ENCODE results near the gene TOR2A. TPM values are rescaled to one million over a fixed set of nuclear protein-coding genes. Genes with fewer than 3 reads are reported as not detected.

TOR2A gene
- total RNA-seq, 2 donors from 2014 or later: 15.7 to 16.7 TPM

DNA sequence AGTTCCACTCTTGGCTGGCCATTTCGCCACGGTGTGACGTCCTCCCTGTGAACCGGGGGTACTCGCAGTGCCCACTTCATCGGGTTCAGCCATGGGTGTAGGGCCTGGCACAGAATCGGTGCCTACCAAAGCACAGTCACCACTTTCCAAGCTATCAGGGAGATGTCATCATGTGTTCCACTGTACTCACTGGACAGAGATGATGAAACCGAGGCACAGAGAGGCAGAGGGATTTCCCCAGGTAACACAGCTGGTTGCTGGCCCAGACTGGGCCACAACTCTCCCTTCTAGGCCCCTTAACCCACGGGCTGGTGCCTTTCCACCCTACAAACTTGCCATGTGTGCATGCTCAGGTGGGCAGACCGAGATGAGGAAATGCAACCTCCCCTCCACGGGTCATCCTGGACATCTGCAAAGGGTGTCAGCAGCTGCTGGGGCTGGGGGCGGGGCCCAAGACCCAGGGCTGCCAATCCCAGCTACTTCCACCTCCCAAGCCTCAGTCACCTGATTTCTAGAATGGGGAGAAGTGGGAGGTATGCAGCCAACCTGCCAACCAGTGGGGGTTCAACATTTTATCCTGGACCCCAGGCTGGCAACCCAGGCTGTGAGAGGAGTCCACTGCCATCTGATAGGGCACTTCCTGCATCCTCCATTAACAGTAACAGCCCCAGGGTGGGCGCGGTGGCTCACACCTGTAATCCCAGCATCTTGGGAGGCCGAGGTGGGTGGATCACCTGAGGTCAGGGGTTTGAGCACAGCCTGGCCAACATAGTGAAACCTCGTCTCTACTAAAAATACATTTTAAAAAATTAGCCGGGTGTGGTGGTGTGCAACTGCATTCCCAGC, 44.3 kb upstream of the TOR2A start:
- no peaks in the 10 kb centered on the region for H3K9me3 ChIP-seq (ENCODE audit: control insufficient read depth, low read length)
- no peaks in the 10 kb centered on the region for H3K4me1 Mint-ChIP-seq
- no peak overlapping the region for H3K27ac ChIP-seq (ENCODE audit: low read depth, low read length)
- no peak overlapping the region for H3K9ac ChIP-seq (ENCODE audit: extremely low read depth, low read length, poor library complexity, severe bottlenecking)
- H3K36me3 ChIP-seq (ENCODE audit: control insufficient read depth, insufficient read depth, low read length): no peaks in the 10 kb centered on the region
- TF ChIP-seq CTCF (conservative IDR thresholded peaks at IDR 0.05): no peak
- no peaks in the 10 kb centered on the region for H3K36me3 Mint-ChIP-seq (ENCODE audit: low read depth)
- peak; percentile 57 for DNase-seq
- no peak overlapping the region for H3K27ac Mint-ChIP-seq
- no peak overlapping the region for H3K4me3 Mint-ChIP-seq
- H3K9me3 Mint-ChIP-seq: no peaks in the 10 kb centered on the region
- no peaks in the 10 kb centered on the region for H3K27me3 Mint-ChIP-seq (ENCODE audit: insufficient read depth)
- H3K4me3 ChIP-seq (ENCODE audit: low read length): no peak overlapping the region
- WGBS, 2 experiments (ENCODE audit: insufficient coverage in 1 of 2, insufficient read length in 1 of 2): 90 to 95% methylated on average over 13 to 17 of the region's 17 CpGs
- no peaks in the 10 kb centered on the region for H3K4me1 ChIP-seq (ENCODE audit: control insufficient read depth, insufficient read depth, low read length)
- H3K27me3 ChIP-seq (ENCODE audit: control insufficient read depth, insufficient read depth, low read length, poor library complexity, severe bottlenecking): no peaks in the 10 kb centered on the region

DNA sequence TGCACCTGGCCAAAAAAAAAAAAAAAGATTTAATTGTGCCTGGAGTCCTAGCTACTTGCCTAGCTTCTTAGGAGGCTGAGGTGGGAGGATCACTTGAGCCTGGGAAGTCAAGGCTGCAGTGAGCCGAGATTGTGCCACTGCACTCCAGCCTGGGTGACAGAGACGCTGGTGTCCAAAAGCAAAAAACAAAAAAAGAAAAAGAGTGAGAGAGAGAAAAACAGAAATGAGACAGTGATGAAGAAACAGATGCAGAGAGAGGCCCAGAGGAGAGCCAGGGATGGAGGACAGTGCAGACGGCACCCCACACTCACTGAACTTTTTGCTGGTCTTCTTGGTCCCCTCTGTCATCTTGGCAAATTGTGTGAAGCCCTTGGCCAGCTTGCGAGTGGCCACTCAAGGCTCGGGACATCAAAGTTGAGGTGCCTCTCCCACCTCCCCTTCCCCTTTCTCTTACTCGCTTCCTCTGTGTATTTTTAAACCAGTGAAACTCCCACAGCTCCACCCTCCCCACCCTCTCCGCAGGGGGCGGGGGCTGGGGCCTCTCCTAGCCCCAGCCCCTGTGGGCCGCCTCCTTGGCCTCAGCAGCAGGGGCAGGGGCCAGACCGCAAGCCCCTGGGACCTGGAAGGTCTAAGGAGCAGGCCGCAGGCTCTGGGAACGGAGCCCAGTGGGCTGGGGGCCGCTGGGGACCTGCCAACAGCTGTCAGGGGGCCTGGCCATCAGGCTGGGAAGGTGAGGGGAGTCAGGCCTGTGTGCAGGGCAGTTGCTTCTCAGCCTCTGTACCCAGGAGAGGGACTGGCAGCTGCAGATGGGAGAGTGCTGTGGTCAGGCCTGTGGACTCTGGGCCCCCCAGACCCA, 43.4 kb upstream of the TOR2A start, which contains the start of gene SH2D3C:
Gene SH2D3C, minus strand, starts transcription at position 387 of the 856 bp plus-strand sequence. Its CDS starts 39 bp downstream, at position 348.
- Histone ChIP-seq H3K36me3 (ENCODE audit: control insufficient read depth, insufficient read depth, low read length) (no peaks in the 10 kb centered on the region), H3K27ac (ENCODE audit: low read depth, low read length) (no peak within 1 kb of the TSS), H3K9me3 (ENCODE audit: control insufficient read depth, low read length) (no peaks in the 10 kb centered on the region), H3K27me3 (ENCODE audit: control insufficient read depth, insufficient read depth, low read length, poor library complexity, severe bottlenecking) (no peaks in the 10 kb centered on the region), H3K4me1 (ENCODE audit: control insufficient read depth, insufficient read depth, low read length) (no peaks in the 10 kb centered on the region), H3K4me3 (ENCODE audit: low read length) (no peak within 1 kb of the TSS), H3K9ac (ENCODE audit: extremely low read depth, low read length, poor library complexity, severe bottlenecking) (no peak within 1 kb of the TSS)
- DNase-seq: no peak
- Mint-ChIP-seq H3K4me3 (no peak within 1 kb of the TSS), H3K27me3 (ENCODE audit: insufficient read depth) (no peaks in the 10 kb centered on the region), H3K36me3 (ENCODE audit: low read depth) (no peaks in the 10 kb centered on the region), H3K4me1 (no peaks in the 10 kb centered on the region), H3K9me3 (no peaks in the 10 kb centered on the region), H3K27ac (no peak within 1 kb of the TSS)
- 66 to 81% methylated on average over 3 to 13 of the region's 13 CpGs for WGBS, 2 experiments (ENCODE audit: insufficient coverage in 1 of 2, insufficient read length in 1 of 2)
- TF ChIP-seq CTCF (conservative IDR thresholded peaks at IDR 0.05): no peak

DNA sequence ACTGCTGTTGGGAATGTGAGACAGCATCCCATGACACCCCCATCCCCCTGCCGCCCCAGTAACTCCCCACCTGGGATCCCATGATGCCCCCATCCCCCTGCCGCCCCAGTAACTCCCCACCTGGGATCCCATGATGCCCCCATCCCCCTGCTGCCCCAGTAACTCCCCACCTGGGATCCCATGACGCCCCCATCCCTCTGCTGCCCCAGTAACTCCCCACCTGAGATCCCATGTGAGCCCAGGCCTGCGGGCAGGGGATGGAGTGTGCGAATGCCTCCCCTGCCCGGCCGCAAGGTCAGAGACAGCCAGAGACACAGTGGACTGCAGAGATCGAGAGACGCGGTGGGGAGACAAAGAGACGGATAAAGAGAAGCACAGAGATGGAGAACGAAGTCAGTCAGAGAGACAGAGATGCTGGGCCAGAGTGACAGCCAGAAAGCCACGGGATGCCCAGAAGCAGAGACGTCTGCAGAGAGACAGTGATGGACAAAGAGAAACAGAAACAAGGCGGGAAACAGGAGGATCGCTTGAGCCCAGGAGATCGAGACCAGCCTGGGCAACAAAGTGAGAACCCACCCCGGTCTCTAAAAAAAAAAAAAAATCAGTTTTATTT, 42.4 kb upstream of the TOR2A start:
- Histone ChIP-seq H3K27ac (ENCODE audit: low read depth, low read length) (no peak overlapping the region), H3K4me1 (ENCODE audit: control insufficient read depth, insufficient read depth, low read length) (no peaks in the 10 kb centered on the region), H3K4me3 (ENCODE audit: low read length) (no peak overlapping the region), H3K9me3 (ENCODE audit: control insufficient read depth, low read length) (no peaks in the 10 kb centered on the region), H3K9ac (ENCODE audit: extremely low read depth, low read length, poor library complexity, severe bottlenecking) (no peak overlapping the region), H3K36me3 (ENCODE audit: control insufficient read depth, insufficient read depth, low read length) (no peaks in the 10 kb centered on the region), H3K27me3 (ENCODE audit: control insufficient read depth, insufficient read depth, low read length, poor library complexity, severe bottlenecking) (no peaks in the 10 kb centered on the region)
- no peak for TF ChIP-seq CTCF (conservative IDR thresholded peaks at IDR 0.05)
- H3K27me3 Mint-ChIP-seq (ENCODE audit: insufficient read depth): peaks cover 1% of the 10 kb centered on the region
- H3K27ac Mint-ChIP-seq: no peak overlapping the region
- H3K9me3 Mint-ChIP-seq: no peaks in the 10 kb centered on the region
- no peaks in the 10 kb centered on the region for H3K4me1 Mint-ChIP-seq
- 89 to 93% methylated on average over 9 to 17 of the region's 18 CpGs for WGBS, 2 experiments (ENCODE audit: insufficient coverage in 1 of 2, insufficient read length in 1 of 2)
- H3K4me3 Mint-ChIP-seq: no peak overlapping the region
- no peaks in the 10 kb centered on the region for H3K36me3 Mint-ChIP-seq (ENCODE audit: low read depth)
- DNase-seq: no peak
